Spleen (tissue), 11 donors: ENCODE results near the gene DRAM1. TPM values are rescaled to one million over a fixed set of nuclear protein-coding genes. Genes with fewer than 3 reads are reported as not detected.

Experiments
- DNase-seq: peaks from one replicate; pipeline ENCODE4 v3.0.0-alpha.2; 2020
- H3K27ac ChIP-seq, 8 donors: fragments of 200-600 bp; sonication (generic) in 7 of 8; 1 replicate in 4 of 8; 2 replicates in 4 of 8; pipeline versions ENCODE4 v1.5.0 to v1.8.0; 2016 to 2021; ENCODE audit warnings: inconsistent platforms in 4 of 8, mild to moderate bottlenecking in 4 of 8, moderate library complexity in 1 of 8
- H3K27me3 ChIP-seq, 7 donors: fragments of 200-600 bp; sonication (generic) in 6 of 7; replicated peaks in 1 of 7; 1 replicate in 4 of 7; 2 replicates in 3 of 7; pipeline versions ENCODE4 v1.5.0 to v1.8.0; 2016 to 2021; ENCODE audit warnings: inconsistent platforms in 3 of 7, mild to moderate bottlenecking in 1 of 7
- H3K36me3 ChIP-seq, 6 donors: fragments of 200-600 bp; sonication (generic) in 5 of 6; 1 replicate in 4 of 6; 2 replicates in 2 of 6; pipeline versions ENCODE4 v1.5.0 to v1.8.0; 2016 to 2021; ENCODE audit warnings: inconsistent platforms in 2 of 6
- H3K4me1 ChIP-seq, 6 donors: fragments of 200-600 bp; sonication (generic) in 5 of 6; 1 replicate in 3 of 6; 2 replicates in 3 of 6; pipeline versions ENCODE4 v1.5.0 to v1.8.0; 2016 to 2021; ENCODE audit warnings: inconsistent platforms in 3 of 6
- H3K4me3 ChIP-seq, 8 donors: fragments of 200-600 bp; sonication (generic) in 7 of 8; 1 replicate in 4 of 8; 2 replicates in 4 of 8; pipeline versions ENCODE4 v1.5.0 to v1.8.0; 2016 to 2021; ENCODE audit warnings: inconsistent platforms in 4 of 8, mild to moderate bottlenecking in 4 of 8, moderate library complexity in 2 of 8
- H3K9me3 ChIP-seq, 8 donors: fragments of 200-600 bp; sonication (generic) in 7 of 8; 1 replicate in 4 of 8; 2 replicates in 4 of 8; pipeline versions ENCODE4 v1.5.0 to v1.8.0; 2016 to 2021; ENCODE audit warnings: inconsistent platforms in 4 of 8
- POLR2A ChIP-seq, 3 donors: fragments of 450-650 bp; IDR thresholded peaks; one replicate each; pipeline ENCODE4 v1.5.1; 2017; ENCODE audit warnings: antibody characterized with exemption in 3 of 3, mild to moderate bottlenecking in 1 of 3
- POLR2AphosphoS5 ChIP-seq, 3 donors: sonication (generic); formaldehyde crosslinking; IDR thresholded peaks; one replicate each; pipeline ENCODE4 v1.5.1; 2017; ENCODE audit warnings: antibody characterized with exemption in 3 of 3
- WGBS, 5 donors: extraction: QIAGEN DNeasy Blood & Tissue Kit in 3 of 5; methylation state at CpG; one replicate each; pipeline versions ENCODE4 v1.1.5 to v1.1.7; 2013 to 2018; 5-methylcytosine and 5-hydroxymethylcytosine counted together
- intact Hi-C: fragments of 100-400 bp; cut with DNase I; formaldehyde crosslinking; loops from one replicate; pipeline ENCODE4 v1.15.0; 2023; ENCODE audit warnings: low total_unique reads
- polyA plus RNA-seq, 3 donors: library from polyadenylated mRNA; stranded (reverse); fragments of 200-250 nt; gene quantifications; one replicate each; pipeline ENCODE4 v1.2.1, GENCODE V29; 2013
- total RNA-seq, 7 donors: library from RNA; depleted of rRNA in 3 of 7; stranded (reverse); fragments of >200 nt in 3 of 7; fragmentation: NEBNext Ultra II Directional in 4 of 7; extraction: Animal tissue kit (Norgen Biotek cat#: 25700) in 4 of 7; gene quantifications; one replicate each; pipeline versions ENCODE4 v1.1.0 to v1.2.1, GENCODE V29; 2016 to 2021
- TF ChIP-seq, protein P1 (sequence below), 11 experiments: fragments of 200-600 bp in 7 of 11; fragments of 450-650 bp in 4 of 11; sonication (generic) in 4 of 11; IDR thresholded peaks in 8 of 11; conservative IDR thresholded peaks in 3 of 11; 1 replicate in 7 of 11; 2 replicates in 4 of 11; pipeline versions ENCODE4 v1.4.0 to v1.8.0; 2016 to 2021; ENCODE audit warnings: antibody characterized with exemption in 11 of 11, inconsistent platforms in 4 of 11, mild to moderate bottlenecking in 1 of 11
- donor health status: healthy with polysubstance abuse.
- donor health status: DM: no; HTN: no; CAD: no; lungs with moderate emphysema.
- donor health status: DM: no; HTN: no; CAD: no.
- donor health status: Bipolar disorder and iron deficiency.
- donor health status: healthy.
- donor health status: DM: no; HTN: no; CAD: no.
- donor health status: DM: yes; HTN: yes; CAD: no.

The DRAM1 gene
- total and polyA plus RNA-seq, 10 donors = 8.4 to 43.1 (median 19.1) TPM

DNA sequence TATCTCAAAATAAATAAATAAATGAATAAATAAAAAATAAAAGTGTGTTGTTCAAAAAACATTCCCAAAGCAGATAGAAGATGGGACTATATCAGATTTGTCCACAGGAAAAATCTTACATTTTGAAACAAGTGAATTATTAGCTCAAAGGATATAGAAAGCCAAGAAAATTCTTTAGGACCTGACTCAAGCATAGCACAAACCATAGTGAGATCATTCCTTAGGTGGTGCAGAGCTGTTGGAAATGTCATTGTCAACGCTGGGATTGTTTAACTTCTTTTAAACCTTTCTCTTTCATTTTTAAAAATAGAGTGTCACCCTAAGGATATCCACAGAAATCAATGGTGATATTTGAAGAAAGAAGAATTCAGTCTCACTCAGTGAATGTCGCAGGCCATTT lies 43.5 kb downstream of the DRAM1 start:
- Histone ChIP-seq H3K27me3 (no peaks in the 10 kb centered on the region), H3K4me1 (peaks cover 0 to 32% (median 11%) of the 10 kb centered on the region in 6 donors), H3K4me3 (no peak overlapping the region), H3K27ac (no peak overlapping the region), H3K36me3 (peaks cover 0 to 47% (median 4%) of the 10 kb centered on the region in 6 donors), H3K9me3 (peaks cover 0 to 3% (median 0%) of the 10 kb centered on the region in 8 donors)
- TF ChIP-seq, protein P1, sequence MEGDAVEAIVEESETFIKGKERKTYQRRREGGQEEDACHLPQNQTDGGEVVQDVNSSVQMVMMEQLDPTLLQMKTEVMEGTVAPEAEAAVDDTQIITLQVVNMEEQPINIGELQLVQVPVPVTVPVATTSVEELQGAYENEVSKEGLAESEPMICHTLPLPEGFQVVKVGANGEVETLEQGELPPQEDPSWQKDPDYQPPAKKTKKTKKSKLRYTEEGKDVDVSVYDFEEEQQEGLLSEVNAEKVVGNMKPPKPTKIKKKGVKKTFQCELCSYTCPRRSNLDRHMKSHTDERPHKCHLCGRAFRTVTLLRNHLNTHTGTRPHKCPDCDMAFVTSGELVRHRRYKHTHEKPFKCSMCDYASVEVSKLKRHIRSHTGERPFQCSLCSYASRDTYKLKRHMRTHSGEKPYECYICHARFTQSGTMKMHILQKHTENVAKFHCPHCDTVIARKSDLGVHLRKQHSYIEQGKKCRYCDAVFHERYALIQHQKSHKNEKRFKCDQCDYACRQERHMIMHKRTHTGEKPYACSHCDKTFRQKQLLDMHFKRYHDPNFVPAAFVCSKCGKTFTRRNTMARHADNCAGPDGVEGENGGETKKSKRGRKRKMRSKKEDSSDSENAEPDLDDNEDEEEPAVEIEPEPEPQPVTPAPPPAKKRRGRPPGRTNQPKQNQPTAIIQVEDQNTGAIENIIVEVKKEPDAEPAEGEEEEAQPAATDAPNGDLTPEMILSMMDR (IDR thresholded peaks at IDR 0.05 in 8 of 11, conservative IDR thresholded peaks at IDR 0.05 in 3 of 11) = no peak
- no peak for TF ChIP-seq POLR2A (IDR thresholded peaks at IDR 0.05)
- TF ChIP-seq POLR2AphosphoS5 (IDR thresholded peaks at IDR 0.05) = no peak
- WGBS, 5 donors = 78 to 93% (median 91%) methylated on average over 2 of the region's 2 CpGs
- no peak for DNase-seq
- intact Hi-C loops = no loop called here

DNA sequence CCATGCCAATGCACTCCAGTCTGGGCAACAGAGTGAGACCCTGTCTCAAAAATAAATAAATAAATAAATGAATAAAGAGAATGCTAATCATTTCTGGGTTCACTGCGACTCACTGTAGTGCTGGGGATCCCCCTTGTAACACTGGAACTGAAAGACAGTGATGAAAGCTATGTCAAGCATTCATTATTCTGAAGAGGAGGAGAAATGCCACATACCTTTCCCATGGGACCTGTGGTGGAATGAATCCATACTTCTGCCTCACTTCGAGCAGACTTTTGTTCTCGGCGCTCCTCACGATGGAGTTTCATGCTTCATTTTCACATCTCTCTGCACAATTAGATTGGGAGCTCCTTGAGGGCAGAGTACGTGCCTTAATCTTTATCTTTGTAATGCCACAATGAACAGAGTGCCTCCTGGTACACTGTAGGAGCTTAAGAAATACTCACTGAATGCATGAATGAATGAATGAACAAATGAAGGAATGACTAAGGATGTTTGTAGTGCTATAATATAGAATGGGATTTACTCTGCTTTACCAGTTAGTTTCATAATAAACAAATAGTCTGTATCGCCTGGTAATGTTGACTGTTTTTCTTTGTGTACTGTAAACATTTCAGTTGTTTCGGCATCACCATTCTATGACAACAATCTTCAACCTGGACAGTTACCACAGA lies 45.8 kb downstream of the DRAM1 start:
- intact Hi-C loops = no loop called here
- WGBS, 5 donors = 85 to 88% (median 87%) methylated on average over 8 of the region's 8 CpGs

DNA sequence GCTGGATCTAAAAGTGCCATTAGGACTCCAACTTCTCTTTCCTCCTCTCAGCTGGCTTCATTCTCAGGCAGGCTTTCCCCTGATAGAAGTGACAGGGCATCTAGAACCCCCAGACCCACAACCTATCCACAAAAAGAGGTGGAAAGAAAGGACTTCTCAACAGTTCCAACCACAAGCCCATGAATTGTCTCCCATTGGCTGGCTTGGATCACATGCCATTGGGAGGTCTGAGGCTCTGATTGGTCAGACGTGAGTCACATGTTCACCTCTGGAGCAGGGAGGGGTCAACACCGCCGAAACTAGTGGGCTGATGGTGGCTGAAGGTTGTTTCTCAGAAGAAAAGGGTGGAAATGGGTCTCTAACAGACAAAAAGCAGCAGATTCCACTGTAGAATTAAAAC lies 47.2 kb downstream of the DRAM1 start:
- DNase-seq = no peak
- Histone ChIP-seq H3K4me3 (no peak overlapping the region), H3K9me3 (peaks cover 0 to 3% (median 0%) of the 10 kb centered on the region in 8 donors), H3K27me3 (no peaks in the 10 kb centered on the region), H3K36me3 (peaks cover 0 to 38% (median 4%) of the 10 kb centered on the region in 6 donors), H3K27ac (peak overlapping the region in 4 of 8 donors; percentile 66 to 79 (median 72)), H3K4me1 (peaks cover 0 to 32% (median 0%) of the 10 kb centered on the region in 6 donors)
- WGBS, 5 donors = 88 to 98% (median 93%) methylated on average over 3 of the region's 3 CpGs
- intact Hi-C loops = no loop called here
- TF ChIP-seq POLR2AphosphoS5 (IDR thresholded peaks at IDR 0.05) (no peak), POLR2A (IDR thresholded peaks at IDR 0.05) (no peak)
- TF ChIP-seq, protein P1 (IDR thresholded peaks at IDR 0.05 in 8 of 11, conservative IDR thresholded peaks at IDR 0.05 in 3 of 11) = no peak

More for the DNA sequence above, 45.8 kb downstream of the DRAM1 start:
- Histone ChIP-seq H3K4me1 (peaks cover 0 to 34% (median 0%) of the 10 kb centered on the region in 6 donors), H3K4me3 (no peak overlapping the region), H3K27me3 (no peaks in the 10 kb centered on the region), H3K36me3 (peaks cover 0 to 47% (median 4%) of the 10 kb centered on the region in 6 donors), H3K27ac (no peak overlapping the region), H3K9me3 (peaks cover 0 to 3% (median 0%) of the 10 kb centered on the region in 8 donors)
- TF ChIP-seq, protein P1 (IDR thresholded peaks at IDR 0.05 in 8 of 11, conservative IDR thresholded peaks at IDR 0.05 in 3 of 11) = no peak
- no peak for TF ChIP-seq POLR2AphosphoS5 (IDR thresholded peaks at IDR 0.05)
- TF ChIP-seq POLR2A (IDR thresholded peaks at IDR 0.05) = no peak
- DNase-seq = no peak

DNA sequence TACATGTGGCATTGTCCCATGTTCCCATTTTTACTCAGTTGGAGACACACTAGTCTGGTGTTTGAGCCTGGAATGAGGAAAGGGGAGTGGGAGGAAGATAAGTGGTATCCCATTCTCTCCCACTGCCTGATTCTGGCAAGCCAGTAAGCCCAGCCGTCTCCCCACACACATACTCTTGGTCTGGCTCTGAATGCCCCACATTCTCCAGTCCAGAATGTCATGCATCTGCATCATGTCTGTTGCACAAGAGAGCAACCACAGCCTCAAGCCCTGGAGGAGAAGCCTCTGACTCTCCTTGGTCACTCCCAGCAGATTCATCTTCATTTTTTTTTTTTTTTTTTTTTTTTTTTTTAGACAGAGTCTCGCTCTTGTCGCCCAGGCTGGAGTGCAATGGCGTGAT lies 48.0 kb downstream of the DRAM1 start:
- Histone ChIP-seq H3K4me3 (no peak overlapping the region), H3K9me3 (peaks cover 0 to 3% (median 0%) of the 10 kb centered on the region in 8 donors), H3K36me3 (peaks cover 0 to 33% (median 4%) of the 10 kb centered on the region in 6 donors), H3K4me1 (peaks cover 0 to 32% (median 0%) of the 10 kb centered on the region in 6 donors), H3K27me3 (no peaks in the 10 kb centered on the region), H3K27ac (peak overlapping the region in 4 of 8 donors; percentile 66 to 79 (median 72))
- intact Hi-C loops = no loop called here
- 56 to 78% (median 58%) methylated on average over 4 of the region's 4 CpGs for WGBS, 5 donors
- DNase-seq = no peak
- TF ChIP-seq, protein P1 (IDR thresholded peaks at IDR 0.05 in 8 of 11, conservative IDR thresholded peaks at IDR 0.05 in 3 of 11) = no peak
- TF ChIP-seq POLR2AphosphoS5 (IDR thresholded peaks at IDR 0.05) = peak in 1 of 3 donors; percentile 46
- TF ChIP-seq POLR2A (IDR thresholded peaks at IDR 0.05) = no peak
